Stimulated activated CD8-positive, alpha-beta memory T cell treated with anti-CD3 and anti-CD28 coated beads, Interleukin-15, amount 100 ng/mL, for 4 hours (primary cell): ENCODE measurements around the gene RPS3.
"Not testable (repeated sequence)": the region's sequence is repeated elsewhere in the genome, so short reads cannot be mapped to it uniquely, and the experiment has no call there.

Source experiments
- DNase-seq, 2 donors: peaks; one replicate each; pipeline ENCODE4 v3.0.0-alpha.2; 2020; ENCODE audit warnings: low read depth in 2 of 2

RPS3 gene

DNA sequence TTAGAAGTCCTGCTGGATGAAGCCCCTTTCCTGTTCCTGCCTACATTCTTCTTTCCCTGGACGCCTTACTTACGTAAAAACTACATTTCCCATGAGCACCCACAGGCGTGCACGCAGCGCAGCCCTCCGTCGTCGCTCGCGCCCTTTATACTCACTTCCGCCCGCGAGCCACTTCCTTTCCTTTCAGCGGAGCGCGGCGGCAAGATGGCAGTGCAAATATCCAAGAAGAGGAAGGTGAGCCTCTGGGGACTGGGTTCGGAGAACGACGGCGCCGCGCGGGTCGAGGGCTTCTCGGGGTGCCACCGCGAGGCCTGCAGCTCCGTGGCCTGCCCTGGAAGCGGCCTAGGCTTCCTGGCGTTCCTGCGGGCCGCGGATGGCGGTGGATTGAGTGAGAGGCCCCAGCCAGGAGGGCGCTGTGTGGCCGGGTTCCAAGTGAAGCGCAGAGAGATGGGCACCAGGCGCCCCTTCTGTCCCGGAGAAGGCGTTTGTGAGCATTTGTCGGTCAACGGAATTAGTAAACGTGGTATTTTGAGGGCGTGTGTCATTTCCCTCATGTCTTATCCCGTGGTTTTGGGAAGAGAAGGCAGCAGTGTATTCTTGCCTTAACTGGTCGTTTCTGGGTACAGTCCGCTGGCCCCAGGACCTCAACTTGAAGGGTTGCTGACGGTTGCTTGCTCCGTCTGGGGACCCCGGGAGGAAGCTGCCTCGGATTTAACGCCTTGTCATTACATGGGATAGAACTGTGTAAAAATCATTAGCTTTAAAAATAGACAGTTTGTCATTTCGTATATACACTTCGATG lies at the start of gene RPS3:
Gene RPS3 (plus strand): TSS at position 175 of the 802 bp plus-strand sequence. CDS start 30 bp downstream, at position 205.
- DNase-seq, result peak; percentile 76

DNA sequence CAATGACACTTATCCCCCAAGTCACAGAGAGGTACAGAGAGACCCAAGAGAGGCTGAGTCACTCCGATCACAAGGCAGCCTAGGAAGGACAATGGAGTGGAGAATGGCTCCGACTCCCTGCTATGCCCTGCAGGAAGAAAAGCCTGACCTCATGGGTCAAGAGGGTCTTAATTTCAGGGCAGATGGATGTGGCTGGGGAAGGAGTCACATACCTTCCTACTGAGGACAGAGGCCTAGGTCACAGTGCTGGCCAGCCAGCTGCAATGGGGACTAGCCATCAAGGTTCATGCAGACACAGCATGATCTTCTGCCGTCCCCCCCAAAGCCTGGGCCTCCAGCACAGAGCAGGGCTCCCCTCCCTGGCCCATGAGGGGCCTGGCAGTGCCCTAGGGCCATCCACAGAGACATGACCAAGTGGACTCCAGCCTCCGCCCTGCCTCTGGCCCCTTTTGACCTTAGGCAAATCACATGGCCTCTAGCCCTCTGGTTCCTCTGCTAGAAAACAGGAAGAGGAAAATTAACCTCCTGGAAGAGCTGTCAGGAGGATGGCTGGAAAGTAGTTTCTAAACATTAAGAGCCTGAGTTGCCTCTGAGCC lies 49.7 kb upstream of the RPS3 start:
- no peak for DNase-seq

DNA sequence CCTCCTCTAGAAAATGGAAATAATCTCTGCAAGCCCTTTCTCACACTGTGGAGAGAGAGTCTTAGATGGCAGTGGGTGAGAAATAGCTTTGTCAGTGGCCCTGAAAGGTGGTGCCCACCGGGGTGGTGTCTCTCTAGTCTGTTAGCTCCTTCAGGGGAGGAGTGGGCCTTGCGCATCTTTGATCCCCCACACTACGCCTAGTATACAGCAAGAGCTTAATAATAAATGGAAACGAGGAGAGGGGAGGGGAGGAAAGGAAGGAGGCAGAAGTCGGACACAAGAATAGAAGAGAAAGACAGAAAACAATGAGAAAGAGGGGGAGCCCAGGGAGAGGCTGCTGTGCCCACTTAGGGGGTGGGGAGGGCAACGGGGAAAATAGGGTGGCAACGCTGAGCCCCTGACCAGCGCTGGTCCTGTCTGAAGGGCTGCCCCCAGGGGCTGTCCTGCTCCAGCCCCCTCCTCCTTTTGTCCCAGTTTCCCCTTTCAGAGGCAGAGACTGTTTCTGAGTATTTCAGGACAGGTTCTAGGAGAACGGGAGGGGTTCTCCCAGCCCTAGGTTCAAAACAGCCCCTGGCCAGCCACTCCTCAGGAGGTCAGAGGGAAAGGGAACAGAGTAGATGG lies 49.1 kb upstream of the RPS3 start:
- no peak for DNase-seq

DNA sequence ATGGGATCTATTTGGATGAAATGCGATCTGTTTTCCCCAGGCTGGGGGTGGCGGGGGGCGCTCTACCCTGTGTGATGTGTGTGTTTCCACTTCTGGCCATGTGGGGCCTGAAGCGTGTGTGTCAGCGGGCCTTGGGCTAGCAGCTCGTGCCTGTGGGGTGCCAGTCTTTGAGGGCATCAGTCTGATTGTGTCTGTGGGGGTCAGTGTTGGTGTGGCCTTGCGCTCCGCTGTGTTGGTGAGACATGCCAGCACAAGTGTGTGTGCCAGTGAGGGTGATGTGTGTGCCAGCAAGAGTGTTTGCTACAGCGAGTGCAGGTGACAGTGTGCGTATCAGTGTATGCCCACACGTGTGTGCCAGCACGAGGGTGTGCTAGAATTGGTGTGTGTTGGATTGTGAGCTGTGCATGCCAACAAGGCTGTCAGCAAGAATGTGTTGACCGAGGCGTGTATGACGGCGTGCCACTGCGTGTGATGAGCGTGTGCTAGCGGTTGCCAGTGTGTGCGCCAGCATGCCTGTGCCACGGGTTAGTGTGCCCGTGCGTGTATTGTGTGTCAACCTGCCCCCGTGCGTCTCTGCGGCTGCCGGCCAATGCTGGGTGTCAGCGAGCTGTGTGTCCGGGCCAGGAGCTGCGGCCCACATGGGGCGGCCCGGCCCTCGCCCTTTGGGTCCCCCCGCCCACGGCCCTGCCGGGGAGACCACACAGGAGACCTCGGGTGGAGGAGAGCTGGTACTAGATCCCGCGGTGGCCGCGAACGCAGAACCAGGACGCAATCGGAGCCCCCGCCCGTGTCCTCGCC lies 48.4 kb upstream of the RPS3 start:
- DNase-seq, result no peak

DNA sequence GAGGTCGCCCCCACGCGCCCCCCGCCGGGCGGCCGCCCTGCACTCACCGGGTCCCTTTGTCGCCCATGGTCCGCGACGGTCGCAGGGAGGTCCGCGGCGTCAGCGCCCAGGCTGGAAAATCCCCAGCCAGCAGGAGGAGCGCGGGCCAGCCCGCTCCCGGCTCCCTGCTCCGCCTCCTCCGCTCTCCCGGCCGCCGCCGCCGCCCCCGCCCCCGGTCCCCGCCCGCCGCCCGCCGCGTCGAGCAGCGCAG lies 47.9 kb upstream of the RPS3 start, which contains the start of gene ARRB1:
Gene ARRB1 (minus strand): TSS at position 121 of the 250 bp plus-strand sequence. CDS start 54 bp downstream, at position 67.
- peak in 1 of 2 donors; percentile 16 for DNase-seq

DNA sequence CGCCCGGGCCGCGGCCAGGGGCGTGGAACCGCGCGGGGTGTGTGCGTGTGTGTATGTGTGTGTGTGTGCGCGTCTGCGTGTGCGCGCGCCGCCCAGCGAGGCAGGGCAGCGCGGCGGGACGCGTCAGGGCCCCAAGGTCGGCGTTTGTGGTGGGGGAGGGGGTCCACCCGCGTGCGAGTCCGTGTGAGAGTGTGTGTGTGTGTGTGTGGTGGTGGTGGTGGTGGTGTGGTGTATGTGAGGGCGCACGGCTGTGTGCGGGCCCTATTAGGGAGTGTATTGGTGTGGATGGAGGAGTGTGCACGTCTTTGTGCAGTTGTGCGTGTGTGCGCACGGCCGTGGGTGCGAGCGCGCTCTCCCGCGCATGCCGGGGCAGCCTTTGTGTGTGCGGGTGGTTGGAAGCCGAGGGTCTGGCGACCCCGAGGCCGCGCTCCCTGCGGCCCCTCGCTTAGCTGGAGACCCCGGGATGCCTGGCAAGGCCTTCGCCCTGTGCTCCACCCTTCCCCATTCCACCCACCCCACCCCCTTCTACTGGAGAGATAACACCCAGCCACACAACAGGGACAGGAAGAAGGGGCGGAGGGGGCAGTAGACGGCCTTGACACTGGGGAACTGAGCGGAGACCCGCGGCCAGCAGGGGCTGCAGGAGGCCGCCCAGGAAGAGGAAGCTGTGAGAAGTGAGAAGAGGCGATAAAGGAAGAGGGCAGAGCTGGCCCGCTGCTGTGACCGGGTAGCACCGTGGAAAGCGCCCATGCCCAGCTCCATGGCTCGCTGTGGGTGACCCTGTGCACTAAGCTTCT lies 47.3 kb upstream of the RPS3 start:
- peak in 1 of 2 donors; percentile 35 for DNase-seq

DNA sequence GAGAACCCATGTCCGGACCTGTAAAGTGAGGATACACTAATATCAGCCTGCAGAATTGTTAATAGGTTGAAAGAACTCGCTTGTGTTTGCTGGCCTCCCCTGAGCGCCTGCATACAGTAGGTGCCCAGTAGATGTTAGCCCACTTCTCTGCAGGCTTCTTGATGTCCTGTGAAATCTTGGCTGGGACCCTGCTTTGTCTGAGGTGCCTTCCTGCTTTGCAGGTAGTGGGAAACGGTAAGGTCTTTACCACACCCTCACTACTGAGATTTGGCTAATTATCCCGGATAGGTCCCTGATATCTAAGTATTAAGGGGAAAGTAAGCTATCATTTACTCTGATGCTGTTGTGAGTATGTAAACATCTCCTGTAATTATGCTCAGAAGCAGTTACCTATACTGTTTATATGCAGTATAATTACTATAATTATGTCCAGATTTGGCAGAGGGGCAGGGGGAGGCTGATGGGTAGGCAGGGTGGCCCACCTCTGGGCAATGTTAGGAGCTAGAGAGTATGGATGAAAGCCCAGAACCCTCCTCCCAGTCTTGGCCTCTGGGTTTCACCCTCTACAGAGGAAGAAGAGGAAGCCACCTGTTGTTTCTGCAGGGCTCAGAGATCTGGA lies 46.6 kb upstream of the RPS3 start:
- no peak for DNase-seq

DNA sequence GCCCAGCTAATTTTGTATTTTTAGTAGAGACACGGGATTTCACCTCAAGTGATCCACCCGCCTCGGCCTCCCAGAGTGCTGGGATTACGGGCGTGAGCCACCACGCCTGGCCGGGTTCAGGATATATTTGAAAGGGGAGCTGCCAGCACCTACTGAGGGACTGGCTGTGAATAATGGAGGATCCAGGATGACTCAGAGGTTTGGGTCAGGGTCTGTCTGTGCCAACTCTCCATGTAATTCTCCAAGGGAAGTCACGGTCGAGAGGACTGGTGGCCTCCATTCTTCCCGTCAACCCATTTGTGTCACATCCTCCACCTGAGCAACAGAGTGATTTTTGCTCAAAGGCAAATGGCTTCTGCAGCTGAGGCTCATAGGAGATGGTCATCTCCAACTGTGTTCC lies 44.3 kb upstream of the RPS3 start:
- DNase-seq, result no peak

DNA sequence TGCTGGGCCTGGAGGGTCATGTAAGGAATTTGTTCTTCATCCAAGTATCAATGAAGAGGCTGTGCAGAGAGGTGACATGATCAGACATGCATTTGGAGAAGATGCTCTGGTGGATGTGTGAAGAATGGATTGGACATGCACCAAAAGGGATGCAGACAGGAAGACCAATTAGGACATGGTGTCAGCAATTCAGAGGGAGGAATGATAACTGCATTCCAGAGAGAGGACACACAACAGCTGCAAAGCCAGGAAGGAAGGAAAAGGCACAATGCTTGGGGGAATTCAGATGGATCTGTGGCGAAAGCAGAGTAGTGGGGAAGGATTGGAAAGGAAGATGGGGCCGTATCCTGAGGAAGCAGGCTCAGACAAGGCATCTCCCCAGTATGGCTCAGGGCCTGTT lies 42.7 kb upstream of the RPS3 start:
- DNase-seq, result no peak

DNA sequence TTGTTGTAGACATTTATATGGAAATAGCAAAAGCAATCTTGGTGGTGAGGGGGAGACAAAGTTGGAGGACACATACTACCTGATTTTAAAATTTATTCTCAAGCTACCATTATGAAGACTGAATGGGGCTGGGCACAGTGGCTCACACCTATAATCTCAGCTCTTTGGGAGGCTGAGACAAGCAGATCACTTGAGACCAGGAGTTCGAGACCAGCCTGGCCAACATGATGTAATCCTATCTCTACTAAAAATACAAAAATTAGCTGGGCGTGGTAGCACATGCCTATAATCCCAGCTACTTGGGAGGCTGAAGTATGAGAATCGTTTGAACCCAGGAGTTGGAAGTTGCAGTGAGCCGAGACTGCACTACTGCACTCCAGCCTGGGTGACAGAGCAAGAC lies 37.0 kb upstream of the RPS3 start:
- not testable (repeated sequence) for DNase-seq

DNA sequence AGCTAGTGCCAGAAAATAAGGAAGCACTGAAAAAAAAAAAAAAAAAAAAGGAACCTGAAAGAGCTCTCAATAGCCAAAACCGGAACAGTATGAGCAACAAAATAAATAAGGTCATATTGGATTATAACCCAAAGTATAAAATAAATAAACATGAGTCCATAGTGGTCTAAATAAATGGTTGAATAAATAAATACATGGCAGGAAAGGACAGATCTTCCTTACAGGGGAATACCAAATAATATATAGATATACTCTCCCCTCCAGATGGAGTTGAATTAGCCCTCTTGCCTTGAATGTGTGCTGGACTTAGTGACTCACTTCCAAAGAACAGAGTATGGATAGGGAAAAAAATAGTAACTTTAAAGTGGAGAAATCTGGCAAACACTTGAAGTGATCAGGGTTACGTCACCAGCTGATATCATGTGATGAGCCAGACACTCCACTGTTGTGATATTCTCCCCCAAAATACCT lies 33.6 kb upstream of the RPS3 start:
- DNase-seq, result no peak

DNA sequence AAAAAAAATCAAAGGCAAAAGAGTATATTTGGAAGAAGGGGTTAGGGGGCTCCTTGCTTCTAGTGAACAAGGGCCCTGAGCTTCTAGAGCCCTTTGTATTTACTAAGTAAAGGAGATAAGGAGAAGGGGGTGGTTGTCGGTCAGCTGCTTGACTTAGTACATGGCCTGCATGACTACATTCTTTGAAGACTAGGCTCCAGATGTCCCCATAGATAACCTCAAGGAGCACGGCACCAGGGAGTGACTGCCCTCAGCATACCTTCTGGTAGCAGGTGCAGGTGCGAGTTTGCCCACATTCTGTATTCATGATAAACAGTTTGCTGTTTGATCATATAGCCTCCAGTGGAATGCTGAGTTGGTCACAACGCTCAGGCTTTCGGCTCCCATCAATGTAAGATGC lies 32.5 kb upstream of the RPS3 start:
- DNase-seq, result not testable (repeated sequence)

DNA sequence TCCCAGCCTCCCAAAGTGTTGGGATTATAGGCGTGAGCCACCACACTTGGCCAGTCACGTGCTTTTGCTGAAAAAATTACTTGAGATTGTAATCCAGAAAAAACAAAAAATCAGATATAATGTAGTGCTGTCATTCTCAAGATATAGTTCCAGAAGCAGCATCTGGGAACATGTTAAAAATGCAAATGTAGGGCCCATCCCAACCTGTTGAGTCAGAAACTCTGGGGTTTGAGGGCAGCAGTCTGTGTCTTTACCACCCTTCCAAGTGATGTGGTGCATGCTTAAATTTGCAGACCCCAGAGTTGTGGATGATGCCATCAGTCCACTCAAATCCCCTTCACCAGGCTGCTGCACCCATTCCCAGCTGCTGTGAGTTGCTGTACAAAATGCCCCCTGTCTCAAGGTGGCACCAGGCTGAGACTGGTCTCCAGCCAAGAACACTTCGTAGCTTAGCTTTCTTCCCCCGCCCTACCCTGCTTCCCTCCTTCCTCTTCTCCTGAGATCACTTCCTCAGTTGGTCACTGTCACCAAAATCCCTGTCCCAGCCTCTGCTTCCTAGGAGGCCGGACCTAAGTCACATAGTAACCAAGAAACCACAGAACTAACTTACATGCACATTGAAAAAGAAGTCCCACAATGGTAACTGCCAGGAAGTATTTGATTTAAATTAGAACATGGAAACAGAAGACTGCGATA lies 29.6 kb upstream of the RPS3 start:
- DNase-seq, result no peak

DNA sequence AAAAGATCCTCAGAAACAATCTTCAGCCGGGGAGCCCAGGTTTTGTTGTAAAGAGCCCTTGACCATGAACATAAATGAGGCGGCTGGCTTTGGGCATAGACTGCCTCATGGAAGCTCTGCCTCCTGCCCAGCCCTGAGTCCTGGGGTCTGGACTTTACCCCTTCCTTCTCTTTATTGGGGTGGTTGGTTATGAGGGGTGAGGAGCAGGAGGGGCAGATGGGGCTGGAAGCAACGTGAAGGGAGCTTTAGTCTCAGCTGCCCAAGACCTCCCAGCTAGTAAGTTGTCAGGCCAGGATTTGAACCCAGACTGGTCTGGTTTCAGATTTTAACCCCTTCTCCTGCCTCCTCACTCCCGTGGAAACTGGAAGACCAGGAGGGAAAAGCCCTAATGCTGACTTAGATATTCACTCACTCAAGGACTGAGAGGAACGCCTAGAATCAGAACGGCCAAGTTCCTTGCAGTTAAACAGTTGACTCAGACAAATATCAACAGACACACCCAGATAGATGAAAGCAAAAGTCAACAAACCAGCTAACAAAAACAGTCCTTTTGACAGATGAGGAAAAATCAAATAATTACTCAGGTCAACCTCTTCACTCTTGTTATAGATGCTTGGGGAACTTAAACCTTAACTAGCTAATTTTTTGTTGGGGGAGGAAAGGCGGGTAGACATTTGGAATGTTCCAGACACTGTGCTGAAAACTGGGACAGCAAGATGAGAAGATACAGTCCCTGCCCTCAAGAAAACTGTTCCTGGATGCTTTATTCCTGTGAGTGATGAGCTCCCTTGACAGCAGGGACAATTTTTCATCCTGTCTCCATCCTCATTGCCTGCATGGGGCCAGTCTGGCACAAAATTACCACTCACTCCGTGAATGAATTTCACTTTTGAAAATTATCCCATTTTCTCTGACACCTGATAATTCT lies 27.1 kb upstream of the RPS3 start:
- DNase-seq, result no peak

DNA sequence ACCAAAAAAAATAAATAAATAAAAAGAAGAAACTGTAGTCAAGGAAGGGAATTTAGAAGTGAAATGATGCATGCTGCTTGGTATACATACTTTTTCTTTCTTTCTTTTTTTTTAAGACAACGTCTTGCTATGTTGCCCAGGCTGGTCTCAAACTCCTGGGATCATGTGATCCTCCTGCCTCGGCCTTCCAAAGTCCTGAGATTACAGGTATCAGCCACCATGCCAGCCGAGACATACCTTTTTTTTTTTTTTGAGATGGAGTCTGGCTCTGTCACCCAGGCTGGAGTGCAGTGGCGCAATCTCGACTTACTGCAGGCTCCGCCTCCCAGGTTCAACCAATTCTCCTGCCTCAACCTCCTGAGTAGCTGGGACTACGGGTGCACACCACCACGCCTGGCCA lies 26.1 kb upstream of the RPS3 start:
- DNase-seq, result no peak

DNA sequence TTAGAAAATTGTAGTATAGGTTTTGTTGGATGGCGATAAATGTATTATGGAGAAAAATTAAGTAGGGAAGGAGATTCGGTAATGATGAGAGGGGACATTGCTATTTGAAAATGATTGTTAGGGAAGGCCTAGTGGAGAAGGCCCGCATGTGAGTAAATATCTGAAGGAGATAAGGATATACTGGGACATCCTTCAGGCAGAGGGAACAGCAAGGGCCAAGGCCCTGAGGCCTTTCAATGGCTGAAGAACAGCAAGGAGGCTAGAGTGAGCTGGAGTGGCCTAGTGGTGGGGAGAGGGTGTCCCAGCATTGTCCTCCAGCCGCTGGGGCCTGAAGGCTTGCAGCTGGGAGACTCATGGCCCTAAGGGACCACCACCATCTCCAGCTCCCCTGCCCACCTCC lies 24.7 kb upstream of the RPS3 start:
- no peak for DNase-seq

DNA sequence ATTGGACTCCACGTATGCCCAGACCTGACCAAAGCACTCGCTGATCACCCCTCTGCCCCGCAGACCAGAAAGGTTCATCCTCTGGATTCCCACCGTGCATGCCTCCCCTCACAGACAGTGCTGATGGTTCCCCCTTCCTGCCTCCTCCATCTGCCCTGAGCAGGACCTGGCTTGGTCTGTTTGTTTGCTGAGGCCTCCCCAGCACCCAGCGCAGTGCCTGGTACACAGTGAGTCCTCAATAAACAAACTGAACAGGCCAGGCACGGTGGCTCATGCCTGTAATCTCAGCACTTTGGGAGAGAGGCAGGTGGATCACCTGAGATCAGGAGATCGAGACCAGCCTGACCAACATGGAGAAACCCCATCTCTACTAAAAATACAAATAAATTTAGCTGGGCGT lies 23.7 kb upstream of the RPS3 start:
- no peak for DNase-seq

DNA sequence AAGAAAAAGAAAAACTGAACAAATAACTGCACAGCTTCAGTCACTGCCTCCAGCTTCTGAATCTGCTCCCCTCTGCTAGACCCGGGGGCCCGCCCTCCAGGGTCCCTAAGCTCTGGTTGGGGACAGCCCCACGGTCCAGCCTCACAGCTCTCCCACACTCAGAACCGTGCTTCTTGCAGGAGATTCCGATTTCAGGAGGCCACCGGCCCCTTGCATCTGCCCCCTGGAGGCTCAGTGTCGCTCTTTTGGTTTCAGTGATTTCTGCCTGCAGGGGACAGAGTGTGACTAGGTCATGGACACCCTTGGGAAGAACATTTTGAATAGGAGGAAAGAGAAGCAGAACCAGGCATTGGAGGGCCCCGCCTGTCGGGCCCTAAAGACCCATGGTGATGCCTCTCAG lies 23.1 kb upstream of the RPS3 start:
- no peak for DNase-seq

DNA sequence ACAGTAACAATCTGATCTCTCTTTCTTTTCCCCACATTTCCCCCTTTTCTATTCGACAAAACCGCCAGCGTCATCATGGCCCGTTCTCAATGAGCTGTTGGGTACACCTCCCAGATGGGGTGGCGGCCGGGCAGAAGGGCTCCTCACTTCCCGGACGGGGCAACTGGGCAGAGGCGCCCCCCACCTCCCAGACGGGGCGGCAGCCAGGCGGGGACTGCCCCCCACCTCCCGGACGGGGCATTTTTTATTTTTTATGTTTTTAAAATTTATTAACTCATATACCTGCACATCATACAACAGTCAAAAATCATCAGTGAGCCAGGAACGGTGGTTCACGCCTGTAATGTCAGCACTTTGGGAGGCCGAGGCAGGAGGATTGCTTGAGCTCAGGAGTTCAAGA lies 20.5 kb upstream of the RPS3 start:
- DNase-seq, result not testable (repeated sequence)
